GM23338 (cell line): ENCODE results near the gene TPP1. TPM values are rescaled to one million over a fixed set of nuclear protein-coding genes. Genes with fewer than 3 reads are reported as not detected.

Experiments
- ATAC-seq: fragments of 200-7000 bp; cut with Tn5 transposase; 3 replicates; pipeline ENCODE4 v1.9.1; 2020
- DNase-seq: peaks from one replicate; pipeline ENCODE4 v3.0.0-alpha.2; 2015; ENCODE audit warnings: low spot score
- H2AFZ ChIP-seq: fragments of 200-600 bp; sonication (generic); 2 replicates; pipeline ENCODE4 v1.8.0; 2016; ENCODE audit warnings: antibody characterized with exemption, mild to moderate bottlenecking, moderate library complexity
- H3F3A ChIP-seq: fragments of 200-600 bp; sonication (generic); replicated peaks from 2 replicates; pipeline ENCODE4 v1.8.0; 2017; ENCODE audit warnings: antibody characterized with exemption, mixed run types, low read depth
- H3K27ac ChIP-seq: fragments of 200-600 bp; sonication (generic); 2 replicates; pipeline ENCODE4 v1.6.1; 2016; ENCODE audit warnings: low read depth
- H3K27me3 ChIP-seq: fragments of 200-600 bp; sonication (generic); 2 replicates; pipeline ENCODE4 v1.8.0; 2016; ENCODE audit warnings: mild to moderate bottlenecking, mixed run types, moderate library complexity; ENCODE audit not compliant: insufficient read depth
- H3K36me3 ChIP-seq: fragments of 200-600 bp; sonication (generic); 2 replicates; pipeline ENCODE4 v1.8.0; 2016; ENCODE audit warnings: mild to moderate bottlenecking; ENCODE audit not compliant: insufficient read depth
- H3K4me1 ChIP-seq: fragments of 200-600 bp; sonication (generic); 2 replicates; pipeline ENCODE4 v1.8.0; 2016; ENCODE audit warnings: mild to moderate bottlenecking, moderate library complexity; ENCODE audit not compliant: insufficient read depth
- H3K4me2 ChIP-seq: fragments of 200-600 bp; sonication (generic); 2 replicates; pipeline ENCODE4 v1.7.1; 2017; ENCODE audit warnings: mixed run types
- H3K4me3 ChIP-seq: fragments of 200-600 bp; sonication (generic); 2 replicates; pipeline ENCODE4 v1.6.1; 2016; ENCODE audit warnings: mixed run types
- H3K79me2 ChIP-seq: fragments of 200-600 bp; sonication (generic); replicated peaks from 2 replicates; pipeline ENCODE4 v1.8.0; 2017; ENCODE audit warnings: mild to moderate bottlenecking; ENCODE audit not compliant: insufficient read depth
- H3K9me2 ChIP-seq: fragments of 200-600 bp; sonication (generic); 2 replicates; pipeline ENCODE4 v1.8.0; 2017; ENCODE audit not compliant: insufficient read depth
- H4K20me1 ChIP-seq: fragments of 200-600 bp; sonication (generic); replicated peaks from 2 replicates; pipeline ENCODE4 v1.8.0; 2017; ENCODE audit warnings: mild to moderate bottlenecking; ENCODE audit not compliant: insufficient read depth
- H3K27ac Mint-ChIP-seq: 2 replicates; pipeline ENCODE4 v1.8.0; 2020; ENCODE audit warnings: inconsistent platforms, mild to moderate bottlenecking, moderate library complexity, mixed read lengths
- H3K27me3 Mint-ChIP-seq: 3 replicates; pipeline ENCODE4 v1.8.0; 2022; ENCODE audit warnings: low read depth, mild to moderate bottlenecking, moderate library complexity, mixed read lengths, inconsistent platforms; ENCODE audit not compliant: insufficient read depth, poor library complexity
- H3K36me3 Mint-ChIP-seq: 3 replicates; pipeline ENCODE4 v1.8.0; 2021; ENCODE audit warnings: low read depth, mild to moderate bottlenecking, inconsistent platforms, moderate library complexity, mixed read lengths
- H3K4me1 Mint-ChIP-seq: 3 replicates; pipeline ENCODE4 v1.8.0; 2020; ENCODE audit warnings: mild to moderate bottlenecking, inconsistent platforms, mixed read lengths
- H3K4me3 Mint-ChIP-seq: 3 replicates; pipeline ENCODE4 v1.8.0; 2021; ENCODE audit warnings: moderate library complexity, mild to moderate bottlenecking, inconsistent platforms, mixed read lengths
- H3K9me3 Mint-ChIP-seq: 3 replicates; pipeline ENCODE4 v1.8.0; 2020; ENCODE audit warnings: moderate library complexity, mild to moderate bottlenecking, inconsistent platforms, mixed read lengths
- CREB1 ChIP-seq: fragments of 250-450 bp; sonication (Bioruptor Pico); IDR thresholded peaks from 2 replicates; pipeline ENCODE4 v1.5.0; 2020; ENCODE audit warnings: low read depth, mild to moderate bottlenecking, moderate library complexity
- EZH2 ChIP-seq: fragments of 200-600 bp; sonication (generic); IDR thresholded peaks from one replicate; pipeline ENCODE4 v1.8.0; 2017; ENCODE audit warnings: antibody characterized with exemption, mild to moderate bottlenecking, low read depth; ENCODE audit not compliant: unreplicated experiment
- EZH2phosphoT487 ChIP-seq: fragments of 200-600 bp; sonication (generic); IDR thresholded peaks from one replicate; pipeline ENCODE4 v1.8.1; 2018; ENCODE audit warnings: antibody characterized with exemption; ENCODE audit not compliant: unreplicated experiment
- JUNB ChIP-seq: IDR thresholded peaks from one replicate; pipeline ENCODE4 v1.6.1; 2016; ENCODE audit warnings: antibody characterized with exemption; ENCODE audit not compliant: unreplicated experiment
- NANOG ChIP-seq: IDR thresholded peaks from 2 replicates; pipeline ENCODE4 v1.6.1; 2016; ENCODE audit warnings: antibody characterized with exemption, borderline replicate concordance
- POLR2AphosphoS5 ChIP-seq: IDR thresholded peaks from 2 replicates; pipeline ENCODE4 v1.6.1; 2016; ENCODE audit warnings: antibody characterized with exemption, low read depth
- STAT1 ChIP-seq: IDR thresholded peaks from one replicate; pipeline ENCODE4 v1.6.1; 2016; ENCODE audit warnings: antibody characterized with exemption; ENCODE audit not compliant: unreplicated experiment
- ZNF114 ChIP-seq: fragments of 250-450 bp; sonication (Bioruptor Pico); IDR thresholded peaks from 2 replicates; pipeline ENCODE4 v1.5.0; 2020; ENCODE audit warnings: mild to moderate bottlenecking, moderate library complexity
- ZNF331 ChIP-seq: fragments of 250-450 bp; sonication (Bioruptor Pico); IDR thresholded peaks from 2 replicates; pipeline ENCODE4 v1.5.0; 2020; ENCODE audit warnings: low read depth, mild to moderate bottlenecking, moderate library complexity
- polyA plus RNA-seq: library from polyadenylated mRNA; unstranded; fragments of >200 nt; fragmentation: Nextera tagmentation; extraction: Ambion mirVana; gene quantifications from 2 replicates; pipeline ENCODE4 v1.2.1, GENCODE V29; 2016
- total RNA-seq: library from RNA; depleted of rRNA; stranded (reverse); fragments of >200 nt; shearing (Covaris generic); gene quantifications from 2 replicates; pipeline ENCODE4 v1.2.3, GENCODE V29; 2014
- TF ChIP-seq, protein P1 (sequence below): fragments of 250-450 bp; sonication (Bioruptor Pico); IDR thresholded peaks from 2 replicates; pipeline ENCODE4 v1.5.0; 2020; ENCODE audit warnings: mild to moderate bottlenecking, moderate library complexity
- TF ChIP-seq, protein P2 (sequence below), 2 experiments: fragments of 200-600 bp in 1 of 2; sonication (generic) in 1 of 2; conservative IDR thresholded peaks; 2 replicates each; pipeline versions ENCODE4 v1.5.1 to v1.6.1; 2016 to 2017; ENCODE audit warnings: antibody characterized with exemption in 2 of 2, low read depth in 2 of 2, mild to moderate bottlenecking in 2 of 2, moderate library complexity in 1 of 2
- TF ChIP-seq, protein P3 (sequence below): IDR thresholded peaks from one replicate; pipeline ENCODE4 v1.6.1; 2018; ENCODE audit warnings: antibody characterized with exemption; ENCODE audit not compliant: unreplicated experiment
- TF ChIP-seq, protein P4 (sequence below): IDR thresholded peaks from 2 replicates; pipeline ENCODE4 v1.6.1; 2016; ENCODE audit warnings: antibody characterized with exemption

The TPP1 gene
- total and polyA plus RNA-seq, 2 experiments from 2014 or later = 21.7 to 49.7 TPM

DNA sequence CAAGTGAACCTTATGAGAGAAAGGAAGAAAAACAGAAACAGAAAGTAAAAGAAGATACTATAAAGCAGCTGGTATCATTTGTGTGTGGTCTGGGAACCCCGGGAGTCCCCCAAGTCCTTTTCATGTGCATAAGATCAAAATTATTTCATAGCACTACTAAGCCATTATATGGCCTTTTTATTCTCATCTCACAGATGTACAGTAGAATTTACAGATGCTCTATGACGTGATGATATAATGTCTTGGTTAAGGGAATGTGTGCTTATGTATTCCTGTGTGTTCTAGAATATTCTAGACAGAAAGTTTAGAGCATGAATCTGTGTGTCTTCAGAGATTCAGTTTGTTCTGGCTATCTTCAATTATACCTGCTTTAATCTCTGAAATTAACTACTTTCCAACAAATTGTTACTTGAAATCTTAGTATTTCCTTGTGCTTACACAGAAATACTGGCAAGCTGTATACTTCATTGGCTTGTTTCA, 8.6 kb upstream of the TPP1 start:
- Histone ChIP-seq H3K4me2 (no peak overlapping the region), H4K20me1 (no peaks in the 10 kb centered on the region), H3K27me3 (peaks cover 40% of the 10 kb centered on the region), H3K4me3 (no peak overlapping the region), H3K4me1 (no peaks in the 10 kb centered on the region; the same call in 1 of the 2 replicates), H3K9me2 (no peaks in the 10 kb centered on the region), H3K36me3 (no peaks in the 10 kb centered on the region), H3K27ac (no peak overlapping the region), H2AFZ (no peak overlapping the region), H3K79me2 (no peaks in the 10 kb centered on the region), H3F3A (no peaks in the 10 kb centered on the region; the same call in 1 of the 2 replicates)
- no peak for TF ChIP-seq ZNF331
- no peak for TF ChIP-seq EZH2
- TF ChIP-seq, protein P1, sequence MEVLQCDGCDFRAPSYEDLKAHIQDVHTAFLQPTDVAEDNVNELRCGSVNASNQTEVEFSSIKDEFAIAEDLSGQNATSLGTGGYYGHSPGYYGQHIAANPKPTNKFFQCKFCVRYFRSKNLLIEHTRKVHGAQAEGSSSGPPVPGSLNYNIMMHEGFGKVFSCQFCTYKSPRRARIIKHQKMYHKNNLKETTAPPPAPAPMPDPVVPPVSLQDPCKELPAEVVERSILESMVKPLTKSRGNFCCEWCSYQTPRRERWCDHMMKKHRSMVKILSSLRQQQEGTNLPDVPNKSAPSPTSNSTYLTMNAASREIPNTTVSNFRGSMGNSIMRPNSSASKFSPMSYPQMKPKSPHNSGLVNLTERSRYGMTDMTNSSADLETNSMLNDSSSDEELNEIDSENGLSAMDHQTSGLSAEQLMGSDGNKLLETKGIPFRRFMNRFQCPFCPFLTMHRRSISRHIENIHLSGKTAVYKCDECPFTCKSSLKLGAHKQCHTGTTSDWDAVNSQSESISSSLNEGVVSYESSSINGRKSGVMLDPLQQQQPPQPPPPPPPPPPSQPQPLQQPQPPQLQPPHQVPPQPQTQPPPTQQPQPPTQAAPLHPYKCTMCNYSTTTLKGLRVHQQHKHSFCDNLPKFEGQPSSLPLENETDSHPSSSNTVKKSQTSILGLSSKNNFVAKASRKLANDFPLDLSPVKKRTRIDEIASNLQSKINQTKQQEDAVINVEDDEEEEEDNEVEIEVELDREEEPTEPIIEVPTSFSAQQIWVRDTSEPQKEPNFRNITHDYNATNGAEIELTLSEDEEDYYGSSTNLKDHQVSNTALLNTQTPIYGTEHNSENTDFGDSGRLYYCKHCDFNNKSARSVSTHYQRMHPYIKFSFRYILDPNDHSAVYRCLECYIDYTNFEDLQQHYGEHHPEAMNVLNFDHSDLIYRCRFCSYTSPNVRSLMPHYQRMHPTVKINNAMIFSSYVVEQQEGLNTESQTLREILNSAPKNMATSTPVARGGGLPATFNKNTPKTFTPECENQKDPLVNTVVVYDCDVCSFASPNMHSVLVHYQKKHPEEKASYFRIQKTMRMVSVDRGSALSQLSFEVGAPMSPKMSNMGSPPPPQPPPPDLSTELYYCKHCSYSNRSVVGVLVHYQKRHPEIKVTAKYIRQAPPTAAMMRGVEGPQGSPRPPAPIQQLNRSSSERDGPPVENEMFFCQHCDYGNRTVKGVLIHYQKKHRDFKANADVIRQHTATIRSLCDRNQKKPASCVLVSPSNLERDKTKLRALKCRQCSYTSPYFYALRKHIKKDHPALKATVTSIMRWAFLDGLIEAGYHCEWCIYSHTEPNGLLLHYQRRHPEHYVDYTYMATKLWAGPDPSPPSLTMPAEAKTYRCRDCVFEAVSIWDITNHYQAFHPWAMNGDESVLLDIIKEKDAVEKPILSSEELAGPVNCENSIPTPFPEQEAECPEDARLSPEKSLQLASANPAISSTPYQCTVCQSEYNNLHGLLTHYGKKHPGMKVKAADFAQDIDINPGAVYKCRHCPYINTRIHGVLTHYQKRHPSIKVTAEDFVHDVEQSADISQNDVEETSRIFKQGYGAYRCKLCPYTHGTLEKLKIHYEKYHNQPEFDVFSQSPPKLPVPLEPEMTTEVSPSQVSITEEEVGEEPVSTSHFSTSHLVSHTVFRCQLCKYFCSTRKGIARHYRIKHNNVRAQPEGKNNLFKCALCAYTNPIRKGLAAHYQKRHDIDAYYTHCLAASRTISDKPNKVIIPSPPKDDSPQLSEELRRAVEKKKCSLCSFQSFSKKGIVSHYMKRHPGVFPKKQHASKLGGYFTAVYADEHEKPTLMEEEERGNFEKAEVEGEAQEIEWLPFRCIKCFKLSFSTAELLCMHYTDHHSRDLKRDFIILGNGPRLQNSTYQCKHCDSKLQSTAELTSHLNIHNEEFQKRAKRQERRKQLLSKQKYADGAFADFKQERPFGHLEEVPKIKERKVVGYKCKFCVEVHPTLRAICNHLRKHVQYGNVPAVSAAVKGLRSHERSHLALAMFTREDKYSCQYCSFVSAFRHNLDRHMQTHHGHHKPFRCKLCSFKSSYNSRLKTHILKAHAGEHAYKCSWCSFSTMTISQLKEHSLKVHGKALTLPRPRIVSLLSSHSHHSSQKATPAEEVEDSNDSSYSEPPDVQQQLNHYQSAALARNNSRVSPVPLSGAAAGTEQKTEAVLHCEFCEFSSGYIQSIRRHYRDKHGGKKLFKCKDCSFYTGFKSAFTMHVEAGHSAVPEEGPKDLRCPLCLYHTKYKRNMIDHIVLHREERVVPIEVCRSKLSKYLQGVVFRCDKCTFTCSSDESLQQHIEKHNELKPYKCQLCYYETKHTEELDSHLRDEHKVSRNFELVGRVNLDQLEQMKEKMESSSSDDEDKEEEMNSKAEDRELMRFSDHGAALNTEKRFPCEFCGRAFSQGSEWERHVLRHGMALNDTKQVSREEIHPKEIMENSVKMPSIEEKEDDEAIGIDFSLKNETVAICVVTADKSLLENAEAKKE (CRISPR knock-in tag) = no peak
- no peak for TF ChIP-seq JUNB
- TF ChIP-seq, protein P2, sequence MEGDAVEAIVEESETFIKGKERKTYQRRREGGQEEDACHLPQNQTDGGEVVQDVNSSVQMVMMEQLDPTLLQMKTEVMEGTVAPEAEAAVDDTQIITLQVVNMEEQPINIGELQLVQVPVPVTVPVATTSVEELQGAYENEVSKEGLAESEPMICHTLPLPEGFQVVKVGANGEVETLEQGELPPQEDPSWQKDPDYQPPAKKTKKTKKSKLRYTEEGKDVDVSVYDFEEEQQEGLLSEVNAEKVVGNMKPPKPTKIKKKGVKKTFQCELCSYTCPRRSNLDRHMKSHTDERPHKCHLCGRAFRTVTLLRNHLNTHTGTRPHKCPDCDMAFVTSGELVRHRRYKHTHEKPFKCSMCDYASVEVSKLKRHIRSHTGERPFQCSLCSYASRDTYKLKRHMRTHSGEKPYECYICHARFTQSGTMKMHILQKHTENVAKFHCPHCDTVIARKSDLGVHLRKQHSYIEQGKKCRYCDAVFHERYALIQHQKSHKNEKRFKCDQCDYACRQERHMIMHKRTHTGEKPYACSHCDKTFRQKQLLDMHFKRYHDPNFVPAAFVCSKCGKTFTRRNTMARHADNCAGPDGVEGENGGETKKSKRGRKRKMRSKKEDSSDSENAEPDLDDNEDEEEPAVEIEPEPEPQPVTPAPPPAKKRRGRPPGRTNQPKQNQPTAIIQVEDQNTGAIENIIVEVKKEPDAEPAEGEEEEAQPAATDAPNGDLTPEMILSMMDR (conservative IDR thresholded peaks at IDR 0.05; ENCODE audit: low read depth in 2 of 2) = no peak
- TF ChIP-seq ZNF114 = no peak
- TF ChIP-seq STAT1 = no peak
- TF ChIP-seq POLR2AphosphoS5 = no peak
- TF ChIP-seq, protein P3, sequence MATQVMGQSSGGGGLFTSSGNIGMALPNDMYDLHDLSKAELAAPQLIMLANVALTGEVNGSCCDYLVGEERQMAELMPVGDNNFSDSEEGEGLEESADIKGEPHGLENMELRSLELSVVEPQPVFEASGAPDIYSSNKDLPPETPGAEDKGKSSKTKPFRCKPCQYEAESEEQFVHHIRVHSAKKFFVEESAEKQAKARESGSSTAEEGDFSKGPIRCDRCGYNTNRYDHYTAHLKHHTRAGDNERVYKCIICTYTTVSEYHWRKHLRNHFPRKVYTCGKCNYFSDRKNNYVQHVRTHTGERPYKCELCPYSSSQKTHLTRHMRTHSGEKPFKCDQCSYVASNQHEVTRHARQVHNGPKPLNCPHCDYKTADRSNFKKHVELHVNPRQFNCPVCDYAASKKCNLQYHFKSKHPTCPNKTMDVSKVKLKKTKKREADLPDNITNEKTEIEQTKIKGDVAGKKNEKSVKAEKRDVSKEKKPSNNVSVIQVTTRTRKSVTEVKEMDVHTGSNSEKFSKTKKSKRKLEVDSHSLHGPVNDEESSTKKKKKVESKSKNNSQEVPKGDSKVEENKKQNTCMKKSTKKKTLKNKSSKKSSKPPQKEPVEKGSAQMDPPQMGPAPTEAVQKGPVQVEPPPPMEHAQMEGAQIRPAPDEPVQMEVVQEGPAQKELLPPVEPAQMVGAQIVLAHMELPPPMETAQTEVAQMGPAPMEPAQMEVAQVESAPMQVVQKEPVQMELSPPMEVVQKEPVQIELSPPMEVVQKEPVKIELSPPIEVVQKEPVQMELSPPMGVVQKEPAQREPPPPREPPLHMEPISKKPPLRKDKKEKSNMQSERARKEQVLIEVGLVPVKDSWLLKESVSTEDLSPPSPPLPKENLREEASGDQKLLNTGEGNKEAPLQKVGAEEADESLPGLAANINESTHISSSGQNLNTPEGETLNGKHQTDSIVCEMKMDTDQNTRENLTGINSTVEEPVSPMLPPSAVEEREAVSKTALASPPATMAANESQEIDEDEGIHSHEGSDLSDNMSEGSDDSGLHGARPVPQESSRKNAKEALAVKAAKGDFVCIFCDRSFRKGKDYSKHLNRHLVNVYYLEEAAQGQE = no peak
- no peak for TF ChIP-seq NANOG
- TF ChIP-seq, protein P4, sequence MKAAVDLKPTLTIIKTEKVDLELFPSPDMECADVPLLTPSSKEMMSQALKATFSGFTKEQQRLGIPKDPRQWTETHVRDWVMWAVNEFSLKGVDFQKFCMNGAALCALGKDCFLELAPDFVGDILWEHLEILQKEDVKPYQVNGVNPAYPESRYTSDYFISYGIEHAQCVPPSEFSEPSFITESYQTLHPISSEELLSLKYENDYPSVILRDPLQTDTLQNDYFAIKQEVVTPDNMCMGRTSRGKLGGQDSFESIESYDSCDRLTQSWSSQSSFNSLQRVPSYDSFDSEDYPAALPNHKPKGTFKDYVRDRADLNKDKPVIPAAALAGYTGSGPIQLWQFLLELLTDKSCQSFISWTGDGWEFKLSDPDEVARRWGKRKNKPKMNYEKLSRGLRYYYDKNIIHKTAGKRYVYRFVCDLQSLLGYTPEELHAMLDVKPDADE = no peak
- TF ChIP-seq CREB1 (CRISPR knock-in tag) = no peak
- no peak for TF ChIP-seq EZH2phosphoT487
- peaks cover 13% of the 10 kb centered on the region for H3K36me3 Mint-ChIP-seq
- H3K4me1 Mint-ChIP-seq = peaks cover 9% of the 10 kb centered on the region
- H3K27ac Mint-ChIP-seq = no peak overlapping the region
- no peak for ATAC-seq
- DNase-seq = no peak
- H3K4me3 Mint-ChIP-seq = no peak overlapping the region
- H3K27me3 Mint-ChIP-seq = peaks cover 38% of the 10 kb centered on the region
- no peaks in the 10 kb centered on the region; the same call in 2 of the 3 replicates for H3K9me3 Mint-ChIP-seq
